WTC11 (cell line): ENCODE results near the gene OLFML2B. TPM values are rescaled to one million over a fixed set of nuclear protein-coding genes. Genes with fewer than 3 reads are reported as not detected.

Experiments used
- ATAC-seq: fragments of 200-7000 bp; cut with Tn5 transposase; 2 replicates; pipeline ENCODE4 v1.10.0; 2021; ENCODE audit warnings: mild to moderate bottlenecking, moderate library complexity
- CTCF ChIA-PET: fragments of 300-600 bp; sonication (Branson Sonifier 250); formaldehyde crosslinking; loops from one replicate; lab custom pipeline; 2021; ENCODE audit warnings: antibody characterized with exemption; lab: Charles Lee
- POLR2A ChIA-PET: fragments of 350-600 bp; sonication (Branson Sonifier 250); formaldehyde crosslinking; loops from one replicate; lab custom pipeline; 2021; ENCODE audit warnings: antibody characterized with exemption; lab: Charles Lee
- DNase-seq: peaks from one replicate; pipeline ENCODE4 v3.0.0; 2021; ENCODE audit warnings: low spot score
- H3K27ac Mint-ChIP-seq: 2 replicates; pipeline ENCODE4 v1.8.0; 2021; ENCODE audit warnings: mixed read lengths
- H3K27me3 Mint-ChIP-seq: 2 replicates; pipeline ENCODE4 v1.8.0; 2021; ENCODE audit warnings: low read depth, mild to moderate bottlenecking, moderate library complexity, mixed read lengths
- H3K36me3 Mint-ChIP-seq: 2 replicates; pipeline ENCODE4 v1.8.0; 2021; ENCODE audit warnings: mixed read lengths
- H3K4me1 Mint-ChIP-seq: 2 replicates; pipeline ENCODE4 v1.8.0; 2022; ENCODE audit warnings: mixed read lengths
- H3K4me3 Mint-ChIP-seq: 2 replicates; pipeline ENCODE4 v1.8.0; 2021; ENCODE audit warnings: mild to moderate bottlenecking, moderate library complexity, mixed read lengths
- H3K9me3 Mint-ChIP-seq: 2 replicates; pipeline ENCODE4 v1.8.0; 2021; ENCODE audit warnings: mixed read lengths
- ATF1 ChIP-seq: sonication (generic); formaldehyde crosslinking; IDR thresholded peaks from 2 replicates; pipeline ENCODE4 v1.8.1; 2023; ENCODE audit warnings: mild to moderate bottlenecking, moderate library complexity, missing genetic modification reagents
- FOXJ3 ChIP-seq: sonication (generic); formaldehyde crosslinking; IDR thresholded peaks from 2 replicates; pipeline ENCODE4 v1.9.0; 2021; ENCODE audit warnings: missing genetic modification reagents, mild to moderate bottlenecking, borderline replicate concordance
- NFYB ChIP-seq: sonication (generic); formaldehyde crosslinking; conservative IDR thresholded peaks from 2 replicates; pipeline ENCODE4 v1.8.0; 2022; ENCODE audit warnings: low read depth, missing genetic modification reagents
- SOX15 ChIP-seq: fragments of 250-450 bp; sonication (Bioruptor Pico); IDR thresholded peaks from 2 replicates; pipeline ENCODE4 v1.9.0; 2021; ENCODE audit warnings: mild to moderate bottlenecking
- SP1 ChIP-seq: sonication (generic); formaldehyde crosslinking; conservative IDR thresholded peaks from 2 replicates; pipeline ENCODE4 v1.8.1; 2022; ENCODE audit warnings: missing genetic modification reagents
- TEAD1 ChIP-seq: sonication (generic); formaldehyde crosslinking; IDR thresholded peaks from 2 replicates; pipeline ENCODE4 v1.8.0; 2022; ENCODE audit warnings: mild to moderate bottlenecking, missing genetic modification reagents
- ZNF423 ChIP-seq: fragments of 250-450 bp; sonication (Bioruptor Pico); IDR thresholded peaks from 2 replicates; pipeline ENCODE4 v2.1.2; 2022; ENCODE audit warnings: mild to moderate bottlenecking, moderate library complexity
- total RNA-seq: library from RNA; stranded (reverse); gene quantifications from 3 replicates; pipeline ENCODE4 v1.2.3, GENCODE V29; 2021
- TF ChIP-seq, protein P1 (sequence below): sonication (generic); formaldehyde crosslinking; IDR thresholded peaks from 2 replicates; pipeline ENCODE4 v1.8.0; 2022; ENCODE audit warnings: missing genetic modification reagents
- TF ChIP-seq, protein P2 (sequence below): fragments of 200-600 bp; IDR thresholded peaks from 2 replicates; pipeline ENCODE4 v1.8.0; 2022; ENCODE audit warnings: antibody characterized with exemption
- TF ChIP-seq, protein P3 (sequence below): fragments of 250-450 bp; sonication (Bioruptor Pico); IDR thresholded peaks from 2 replicates; pipeline ENCODE4 v1.9.0; 2021; ENCODE audit warnings: mild to moderate bottlenecking, borderline replicate concordance
- TF ChIP-seq, protein P4 (sequence below): sonication (generic); formaldehyde crosslinking; IDR thresholded peaks from 2 replicates; pipeline ENCODE4 v1.8.1; 2023; ENCODE audit warnings: mild to moderate bottlenecking, missing genetic modification reagents
- TF ChIP-seq, protein P5 (sequence below): sonication (generic); formaldehyde crosslinking; IDR thresholded peaks from 2 replicates; pipeline ENCODE4 v1.8.0; 2023; ENCODE audit warnings: mild to moderate bottlenecking, missing genetic modification reagents
- TF ChIP-seq, protein P6 (sequence below): sonication (generic); formaldehyde crosslinking; IDR thresholded peaks from 2 replicates; pipeline ENCODE4 v1.8.0; 2022; ENCODE audit warnings: mild to moderate bottlenecking, missing genetic modification reagents
- TF ChIP-seq, protein P7 (sequence below): sonication (generic); formaldehyde crosslinking; conservative IDR thresholded peaks from 2 replicates; pipeline ENCODE4 v1.8.1; 2022; ENCODE audit warnings: mild to moderate bottlenecking, missing genetic modification reagents

Gene OLFML2B
- total RNA-seq, 1 experiment from 2014 or later: 4.9 TPM

DNA sequence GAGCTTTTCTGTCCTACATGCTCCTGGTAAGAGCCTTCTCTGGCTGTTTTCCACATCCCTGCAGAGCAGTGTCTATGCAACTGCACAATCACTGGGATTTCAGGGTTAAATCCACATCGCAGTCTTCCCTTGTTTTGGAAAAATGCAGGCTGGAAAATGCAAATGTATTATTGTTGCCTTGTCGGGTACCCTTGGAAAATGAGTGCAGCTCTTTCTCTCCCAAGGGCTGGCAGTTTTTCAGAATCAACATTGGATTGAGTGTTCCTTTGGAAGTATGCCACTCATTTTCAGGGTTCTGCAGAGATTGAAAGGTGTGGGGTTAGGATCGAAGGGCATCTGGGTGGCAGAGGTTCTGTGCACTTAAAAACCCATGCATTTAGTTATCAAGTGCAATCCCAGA, 49.1 kb upstream of the OLFML2B start (continued):
- TF ChIP-seq, protein P1, sequence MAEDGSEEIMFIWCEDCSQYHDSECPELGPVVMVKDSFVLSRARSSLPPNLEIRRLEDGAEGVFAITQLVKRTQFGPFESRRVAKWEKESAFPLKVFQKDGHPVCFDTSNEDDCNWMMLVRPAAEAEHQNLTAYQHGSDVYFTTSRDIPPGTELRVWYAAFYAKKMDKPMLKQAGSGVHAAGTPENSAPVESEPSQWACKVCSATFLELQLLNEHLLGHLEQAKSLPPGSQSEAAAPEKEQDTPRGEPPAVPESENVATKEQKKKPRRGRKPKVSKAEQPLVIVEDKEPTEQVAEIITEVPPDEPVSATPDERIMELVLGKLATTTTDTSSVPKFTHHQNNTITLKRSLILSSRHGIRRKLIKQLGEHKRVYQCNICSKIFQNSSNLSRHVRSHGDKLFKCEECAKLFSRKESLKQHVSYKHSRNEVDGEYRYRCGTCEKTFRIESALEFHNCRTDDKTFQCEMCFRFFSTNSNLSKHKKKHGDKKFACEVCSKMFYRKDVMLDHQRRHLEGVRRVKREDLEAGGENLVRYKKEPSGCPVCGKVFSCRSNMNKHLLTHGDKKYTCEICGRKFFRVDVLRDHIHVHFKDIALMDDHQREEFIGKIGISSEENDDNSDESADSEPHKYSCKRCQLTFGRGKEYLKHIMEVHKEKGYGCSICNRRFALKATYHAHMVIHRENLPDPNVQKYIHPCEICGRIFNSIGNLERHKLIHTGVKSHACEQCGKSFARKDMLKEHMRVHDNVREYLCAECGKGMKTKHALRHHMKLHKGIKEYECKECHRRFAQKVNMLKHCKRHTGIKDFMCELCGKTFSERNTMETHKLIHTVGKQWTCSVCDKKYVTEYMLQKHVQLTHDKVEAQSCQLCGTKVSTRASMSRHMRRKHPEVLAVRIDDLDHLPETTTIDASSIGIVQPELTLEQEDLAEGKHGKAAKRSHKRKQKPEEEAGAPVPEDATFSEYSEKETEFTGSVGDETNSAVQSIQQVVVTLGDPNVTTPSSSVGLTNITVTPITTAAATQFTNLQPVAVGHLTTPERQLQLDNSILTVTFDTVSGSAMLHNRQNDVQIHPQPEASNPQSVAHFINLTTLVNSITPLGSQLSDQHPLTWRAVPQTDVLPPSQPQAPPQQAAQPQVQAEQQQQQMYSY (CRISPR knock-in tag): no peak
- TF ChIP-seq, protein P2, sequence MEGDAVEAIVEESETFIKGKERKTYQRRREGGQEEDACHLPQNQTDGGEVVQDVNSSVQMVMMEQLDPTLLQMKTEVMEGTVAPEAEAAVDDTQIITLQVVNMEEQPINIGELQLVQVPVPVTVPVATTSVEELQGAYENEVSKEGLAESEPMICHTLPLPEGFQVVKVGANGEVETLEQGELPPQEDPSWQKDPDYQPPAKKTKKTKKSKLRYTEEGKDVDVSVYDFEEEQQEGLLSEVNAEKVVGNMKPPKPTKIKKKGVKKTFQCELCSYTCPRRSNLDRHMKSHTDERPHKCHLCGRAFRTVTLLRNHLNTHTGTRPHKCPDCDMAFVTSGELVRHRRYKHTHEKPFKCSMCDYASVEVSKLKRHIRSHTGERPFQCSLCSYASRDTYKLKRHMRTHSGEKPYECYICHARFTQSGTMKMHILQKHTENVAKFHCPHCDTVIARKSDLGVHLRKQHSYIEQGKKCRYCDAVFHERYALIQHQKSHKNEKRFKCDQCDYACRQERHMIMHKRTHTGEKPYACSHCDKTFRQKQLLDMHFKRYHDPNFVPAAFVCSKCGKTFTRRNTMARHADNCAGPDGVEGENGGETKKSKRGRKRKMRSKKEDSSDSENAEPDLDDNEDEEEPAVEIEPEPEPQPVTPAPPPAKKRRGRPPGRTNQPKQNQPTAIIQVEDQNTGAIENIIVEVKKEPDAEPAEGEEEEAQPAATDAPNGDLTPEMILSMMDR: no peak
- TF ChIP-seq, protein P3, sequence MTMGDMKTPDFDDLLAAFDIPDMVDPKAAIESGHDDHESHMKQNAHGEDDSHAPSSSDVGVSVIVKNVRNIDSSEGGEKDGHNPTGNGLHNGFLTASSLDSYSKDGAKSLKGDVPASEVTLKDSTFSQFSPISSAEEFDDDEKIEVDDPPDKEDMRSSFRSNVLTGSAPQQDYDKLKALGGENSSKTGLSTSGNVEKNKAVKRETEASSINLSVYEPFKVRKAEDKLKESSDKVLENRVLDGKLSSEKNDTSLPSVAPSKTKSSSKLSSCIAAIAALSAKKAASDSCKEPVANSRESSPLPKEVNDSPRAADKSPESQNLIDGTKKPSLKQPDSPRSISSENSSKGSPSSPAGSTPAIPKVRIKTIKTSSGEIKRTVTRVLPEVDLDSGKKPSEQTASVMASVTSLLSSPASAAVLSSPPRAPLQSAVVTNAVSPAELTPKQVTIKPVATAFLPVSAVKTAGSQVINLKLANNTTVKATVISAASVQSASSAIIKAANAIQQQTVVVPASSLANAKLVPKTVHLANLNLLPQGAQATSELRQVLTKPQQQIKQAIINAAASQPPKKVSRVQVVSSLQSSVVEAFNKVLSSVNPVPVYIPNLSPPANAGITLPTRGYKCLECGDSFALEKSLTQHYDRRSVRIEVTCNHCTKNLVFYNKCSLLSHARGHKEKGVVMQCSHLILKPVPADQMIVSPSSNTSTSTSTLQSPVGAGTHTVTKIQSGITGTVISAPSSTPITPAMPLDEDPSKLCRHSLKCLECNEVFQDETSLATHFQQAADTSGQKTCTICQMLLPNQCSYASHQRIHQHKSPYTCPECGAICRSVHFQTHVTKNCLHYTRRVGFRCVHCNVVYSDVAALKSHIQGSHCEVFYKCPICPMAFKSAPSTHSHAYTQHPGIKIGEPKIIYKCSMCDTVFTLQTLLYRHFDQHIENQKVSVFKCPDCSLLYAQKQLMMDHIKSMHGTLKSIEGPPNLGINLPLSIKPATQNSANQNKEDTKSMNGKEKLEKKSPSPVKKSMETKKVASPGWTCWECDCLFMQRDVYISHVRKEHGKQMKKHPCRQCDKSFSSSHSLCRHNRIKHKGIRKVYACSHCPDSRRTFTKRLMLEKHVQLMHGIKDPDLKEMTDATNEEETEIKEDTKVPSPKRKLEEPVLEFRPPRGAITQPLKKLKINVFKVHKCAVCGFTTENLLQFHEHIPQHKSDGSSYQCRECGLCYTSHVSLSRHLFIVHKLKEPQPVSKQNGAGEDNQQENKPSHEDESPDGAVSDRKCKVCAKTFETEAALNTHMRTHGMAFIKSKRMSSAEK (CRISPR knock-in tag): no peak
- TF ChIP-seq SOX15 (CRISPR knock-in tag) (no peak), ATF1 (CRISPR knock-in tag) (no peak), FOXJ3 (CRISPR knock-in tag) (no peak), SP1 (CRISPR knock-in tag) (no peak)
- TF ChIP-seq, protein P4, sequence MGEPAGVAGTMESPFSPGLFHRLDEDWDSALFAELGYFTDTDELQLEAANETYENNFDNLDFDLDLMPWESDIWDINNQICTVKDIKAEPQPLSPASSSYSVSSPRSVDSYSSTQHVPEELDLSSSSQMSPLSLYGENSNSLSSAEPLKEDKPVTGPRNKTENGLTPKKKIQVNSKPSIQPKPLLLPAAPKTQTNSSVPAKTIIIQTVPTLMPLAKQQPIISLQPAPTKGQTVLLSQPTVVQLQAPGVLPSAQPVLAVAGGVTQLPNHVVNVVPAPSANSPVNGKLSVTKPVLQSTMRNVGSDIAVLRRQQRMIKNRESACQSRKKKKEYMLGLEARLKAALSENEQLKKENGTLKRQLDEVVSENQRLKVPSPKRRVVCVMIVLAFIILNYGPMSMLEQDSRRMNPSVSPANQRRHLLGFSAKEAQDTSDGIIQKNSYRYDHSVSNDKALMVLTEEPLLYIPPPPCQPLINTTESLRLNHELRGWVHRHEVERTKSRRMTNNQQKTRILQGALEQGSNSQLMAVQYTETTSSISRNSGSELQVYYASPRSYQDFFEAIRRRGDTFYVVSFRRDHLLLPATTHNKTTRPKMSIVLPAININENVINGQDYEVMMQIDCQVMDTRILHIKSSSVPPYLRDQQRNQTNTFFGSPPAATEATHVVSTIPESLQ: no peak

DNA sequence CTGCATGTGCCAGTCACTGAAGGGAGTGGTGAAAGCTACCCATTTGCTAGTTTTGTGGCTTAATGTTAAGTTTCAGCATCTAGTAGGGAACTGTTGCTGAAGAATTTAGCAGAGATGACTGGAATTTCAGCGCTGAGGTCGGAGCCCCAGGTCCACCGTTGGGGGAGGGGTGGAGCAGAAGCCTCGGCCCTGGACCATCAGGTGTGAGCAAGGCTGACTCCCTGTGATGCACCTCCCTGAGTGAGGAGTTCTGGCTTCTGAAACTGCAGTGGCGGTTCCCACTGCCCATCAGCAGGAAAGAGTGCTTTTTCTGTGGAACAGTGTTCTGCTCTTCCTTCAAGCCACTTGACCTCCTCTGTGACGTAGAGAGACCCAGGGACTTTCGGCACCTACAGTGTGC, 47.2 kb upstream of the OLFML2B start:
- CTCF ChIA-PET: interaction anchor here (1.0 to 2.8 kb wide), 5 partner anchors 14 to 321 kb away, joined by 3 to 23 read pairs (median 4); no protein-coding TSS in a partner anchor

More for the DNA sequence above, 47.2 kb upstream of the OLFML2B start:
- POLR2A ChIA-PET: interaction anchor here (0.6 to 3.6 kb wide), 8 partner anchors 10 to 283 kb away, joined by 3 to 22 read pairs (median 4); no protein-coding TSS in a partner anchor
- DNase-seq: peak; percentile 57
- H3K27me3 Mint-ChIP-seq: no peaks in the 10 kb centered on the region; the same call in none of the 2 replicates
- TF ChIP-seq, protein P5, sequence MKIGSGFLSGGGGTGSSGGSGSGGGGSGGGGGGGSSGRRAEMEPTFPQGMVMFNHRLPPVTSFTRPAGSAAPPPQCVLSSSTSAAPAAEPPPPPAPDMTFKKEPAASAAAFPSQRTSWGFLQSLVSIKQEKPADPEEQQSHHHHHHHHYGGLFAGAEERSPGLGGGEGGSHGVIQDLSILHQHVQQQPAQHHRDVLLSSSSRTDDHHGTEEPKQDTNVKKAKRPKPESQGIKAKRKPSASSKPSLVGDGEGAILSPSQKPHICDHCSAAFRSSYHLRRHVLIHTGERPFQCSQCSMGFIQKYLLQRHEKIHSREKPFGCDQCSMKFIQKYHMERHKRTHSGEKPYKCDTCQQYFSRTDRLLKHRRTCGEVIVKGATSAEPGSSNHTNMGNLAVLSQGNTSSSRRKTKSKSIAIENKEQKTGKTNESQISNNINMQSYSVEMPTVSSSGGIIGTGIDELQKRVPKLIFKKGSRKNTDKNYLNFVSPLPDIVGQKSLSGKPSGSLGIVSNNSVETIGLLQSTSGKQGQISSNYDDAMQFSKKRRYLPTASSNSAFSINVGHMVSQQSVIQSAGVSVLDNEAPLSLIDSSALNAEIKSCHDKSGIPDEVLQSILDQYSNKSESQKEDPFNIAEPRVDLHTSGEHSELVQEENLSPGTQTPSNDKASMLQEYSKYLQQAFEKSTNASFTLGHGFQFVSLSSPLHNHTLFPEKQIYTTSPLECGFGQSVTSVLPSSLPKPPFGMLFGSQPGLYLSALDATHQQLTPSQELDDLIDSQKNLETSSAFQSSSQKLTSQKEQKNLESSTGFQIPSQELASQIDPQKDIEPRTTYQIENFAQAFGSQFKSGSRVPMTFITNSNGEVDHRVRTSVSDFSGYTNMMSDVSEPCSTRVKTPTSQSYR (CRISPR knock-in tag): peak; percentile 73; the same call in 1 of the 2 replicates
- TF ChIP-seq ZNF423 (CRISPR knock-in tag) (0 out of 2 replicates have a peak, but pooled peaks have one; percentile 11), NFYB (CRISPR knock-in tag) (no peak), TEAD1 (CRISPR knock-in tag) (0 out of 2 replicates have a peak, but pooled peaks have one; percentile 18)
- TF ChIP-seq, protein P6, sequence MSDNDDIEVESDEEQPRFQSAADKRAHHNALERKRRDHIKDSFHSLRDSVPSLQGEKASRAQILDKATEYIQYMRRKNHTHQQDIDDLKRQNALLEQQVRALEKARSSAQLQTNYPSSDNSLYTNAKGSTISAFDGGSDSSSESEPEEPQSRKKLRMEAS (CRISPR knock-in tag): peak; percentile 12; the same call in 1 of the 2 replicates
- TF ChIP-seq, protein P7, sequence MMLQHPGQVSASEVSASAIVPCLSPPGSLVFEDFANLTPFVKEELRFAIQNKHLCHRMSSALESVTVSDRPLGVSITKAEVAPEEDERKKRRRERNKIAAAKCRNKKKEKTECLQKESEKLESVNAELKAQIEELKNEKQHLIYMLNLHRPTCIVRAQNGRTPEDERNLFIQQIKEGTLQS (CRISPR knock-in tag): no peak
- TF ChIP-seq, all 79 proteins: peak for 4
- peaks cover 49% of the 10 kb centered on the region for H3K4me1 Mint-ChIP-seq
- peaks cover 19% of the 10 kb centered on the region for H3K36me3 Mint-ChIP-seq
- H3K4me3 Mint-ChIP-seq: peak overlapping the region; percentile 64
- ATAC-seq: peak; percentile 27
- peak overlapping the region; percentile 49 for H3K27ac Mint-ChIP-seq
- H3K9me3 Mint-ChIP-seq: peaks cover 15% of the 10 kb centered on the region
